Right lobe of liver (tissue), 6 donors: ENCODE results near the gene ARMCX2. TPM values are rescaled to one million over a fixed set of nuclear protein-coding genes. Genes with fewer than 3 reads are reported as not detected.

Experiments used
- ATAC-seq, 4 donors: fragments of 200-7000 bp; cut with Tn5 transposase; one replicate each; pipeline ENCODE4 v1.9.1; 2020; ENCODE audit warnings: mild to moderate bottlenecking in 4 of 4, moderate library complexity in 4 of 4
- DNase-seq, 3 donors: peaks; one replicate each; pipeline ENCODE4 v3.0.0-alpha.2; 2020
- H3K27ac ChIP-seq, 3 donors: fragments of 200-600 bp; one replicate each; pipeline ENCODE4 v1.8.0; 2022
- H3K27me3 ChIP-seq, 2 donors: fragments of 200-600 bp; one replicate each; pipeline ENCODE4 v1.8.0; 2022
- H3K36me3 ChIP-seq, 4 donors: fragments of 200-600 bp; sonication (generic) in 1 of 4; one replicate each; pipeline versions ENCODE4 v1.5.1 to v1.8.0; 2017 to 2022; ENCODE audit warnings: control low read depth in 1 of 4
- H3K4me1 ChIP-seq, 4 donors: fragments of 200-600 bp; sonication (generic) in 1 of 4; one replicate each; pipeline versions ENCODE4 v1.5.1 to v1.8.0; 2017 to 2022; ENCODE audit warnings: control low read depth in 1 of 4
- H3K4me3 ChIP-seq, 3 donors: fragments of 200-600 bp; one replicate each; pipeline ENCODE4 v1.8.0; 2022
- H3K9me3 ChIP-seq, 4 donors: fragments of 200-600 bp; sonication (generic) in 1 of 4; one replicate each; pipeline versions ENCODE4 v1.5.1 to v1.8.0; 2017 to 2022; ENCODE audit warnings: control low read depth in 1 of 4
- POLR2A ChIP-seq: fragments of 450-650 bp; IDR thresholded peaks from one replicate; pipeline ENCODE4 v1.6.1; 2017; ENCODE audit warnings: antibody characterized with exemption, mild to moderate bottlenecking
- WGBS: methylation state at CpG from one replicate; pipeline ENCODE4 v1.1.6; 2018; ENCODE audit warnings: low coverage, low lambda C conversion rate; ENCODE audit not compliant: insufficient coverage; ENCODE audit errors: missing lambda C conversion rate; 5-methylcytosine and 5-hydroxymethylcytosine counted together
- intact Hi-C, 2 donors: fragments of 100-400 bp; cut with DNase I; formaldehyde crosslinking; loops; one replicate each; pipeline versions ENCODE4 v1.11.2 to v1.14.1; 2022
- total RNA-seq, 6 experiments: library from RNA; depleted of rRNA in 2 of 6; stranded (reverse); fragments of >200 nt in 2 of 6; fragmentation: NEBNext Ultra II Directional in 3 of 6; extraction: Animal tissue kit (Norgen Biotek cat#: 25700) in 3 of 6; gene quantifications; one replicate each; pipeline versions ENCODE4 v1.1.0 to v1.2.4, GENCODE V29; 2016 to 2023
- TF ChIP-seq, protein P1 (sequence below), 4 donors: fragments of 200-600 bp in 3 of 4; fragments of 450-650 bp in 1 of 4; IDR thresholded peaks; one replicate each; pipeline versions ENCODE4 v1.5.1 to v1.8.0; 2016 to 2022; ENCODE audit warnings: antibody characterized with exemption in 4 of 4, mild to moderate bottlenecking in 2 of 4
- donor health status: DM: no; HTN: yes; CAD: no.
- donor health status: DM: no; HTN: no; CAD: no.
- donor health status: DM: no; HTN: no; CAD: no.
- donor health status: DM: no; HTN: yes; CAD: no.
- donor health status: DM: no; HTN: yes; CAD: no.

The ARMCX2 gene
- total RNA-seq, 6 experiments from 2014 or later = 0.98 to 5.0 (median 3.6) TPM

DNA sequence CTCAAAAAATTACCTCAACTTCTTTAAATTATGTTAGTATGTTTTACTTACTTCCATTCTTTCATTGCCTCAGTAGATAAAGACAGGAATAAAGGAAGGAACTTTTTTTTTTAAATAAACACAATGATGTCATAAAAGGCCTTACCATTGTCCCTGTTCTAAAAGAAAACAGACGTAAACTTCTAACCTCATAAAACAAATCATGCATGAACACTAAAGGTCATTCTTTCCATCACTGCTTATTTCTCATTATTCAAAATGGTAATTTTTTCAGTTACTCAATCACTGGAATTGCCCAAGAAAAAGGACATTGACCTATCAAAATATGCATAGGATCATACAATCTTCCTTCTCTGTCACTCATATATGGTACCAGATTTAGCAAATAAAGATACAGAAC lies 32.2 kb upstream of the ARMCX2 start:
- intact Hi-C loops = no loop called here
- no peaks in the 10 kb centered on the region for H3K4me1 ChIP-seq
- 52% methylated on average over 1 of the region's 1 CpG for WGBS

DNA sequence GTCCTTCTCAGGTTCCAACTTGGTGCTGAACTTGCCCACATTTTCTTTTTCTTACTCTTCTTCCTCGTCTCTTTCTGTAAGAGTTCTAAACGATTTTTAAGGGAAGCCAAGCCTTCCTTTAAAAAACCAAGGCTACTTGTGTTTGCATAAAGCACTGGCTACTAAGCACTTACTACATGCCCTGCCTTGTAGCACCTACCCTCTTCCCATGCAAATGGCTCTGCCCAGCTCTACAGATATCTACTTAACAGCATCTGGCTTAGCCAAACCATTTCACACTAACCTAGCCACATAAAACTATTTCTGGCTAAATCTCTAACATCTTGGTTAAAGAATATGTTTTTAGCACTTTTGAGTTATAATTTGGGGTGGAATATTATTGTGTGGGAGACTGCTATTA lies 26.9 kb upstream of the ARMCX2 start:
- no peak overlapping the region for H3K27ac ChIP-seq
- H3K36me3 ChIP-seq = no peaks in the 10 kb centered on the region
- DNase-seq (no peak), ATAC-seq (no peak)
- 22% methylated on average over 2 of the region's 2 CpGs for WGBS
- intact Hi-C loops = no loop called here
- H3K9me3 ChIP-seq = no peaks in the 10 kb centered on the region
- no peaks in the 10 kb centered on the region for H3K27me3 ChIP-seq
- no peak overlapping the region for H3K4me3 ChIP-seq
- H3K4me1 ChIP-seq = no peaks in the 10 kb centered on the region
- TF ChIP-seq, protein P1, sequence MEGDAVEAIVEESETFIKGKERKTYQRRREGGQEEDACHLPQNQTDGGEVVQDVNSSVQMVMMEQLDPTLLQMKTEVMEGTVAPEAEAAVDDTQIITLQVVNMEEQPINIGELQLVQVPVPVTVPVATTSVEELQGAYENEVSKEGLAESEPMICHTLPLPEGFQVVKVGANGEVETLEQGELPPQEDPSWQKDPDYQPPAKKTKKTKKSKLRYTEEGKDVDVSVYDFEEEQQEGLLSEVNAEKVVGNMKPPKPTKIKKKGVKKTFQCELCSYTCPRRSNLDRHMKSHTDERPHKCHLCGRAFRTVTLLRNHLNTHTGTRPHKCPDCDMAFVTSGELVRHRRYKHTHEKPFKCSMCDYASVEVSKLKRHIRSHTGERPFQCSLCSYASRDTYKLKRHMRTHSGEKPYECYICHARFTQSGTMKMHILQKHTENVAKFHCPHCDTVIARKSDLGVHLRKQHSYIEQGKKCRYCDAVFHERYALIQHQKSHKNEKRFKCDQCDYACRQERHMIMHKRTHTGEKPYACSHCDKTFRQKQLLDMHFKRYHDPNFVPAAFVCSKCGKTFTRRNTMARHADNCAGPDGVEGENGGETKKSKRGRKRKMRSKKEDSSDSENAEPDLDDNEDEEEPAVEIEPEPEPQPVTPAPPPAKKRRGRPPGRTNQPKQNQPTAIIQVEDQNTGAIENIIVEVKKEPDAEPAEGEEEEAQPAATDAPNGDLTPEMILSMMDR (IDR thresholded peaks at IDR 0.05) = no peak
- TF ChIP-seq POLR2A = no peak

More for the DNA sequence above, 32.2 kb upstream of the ARMCX2 start:
- DNase-seq = no peak
- H3K9me3 ChIP-seq = no peaks in the 10 kb centered on the region
- H3K27ac ChIP-seq = no peak overlapping the region
- H3K36me3 ChIP-seq = no peaks in the 10 kb centered on the region
- TF ChIP-seq POLR2A = no peak
- TF ChIP-seq, protein P1 (IDR thresholded peaks at IDR 0.05) = no peak
- H3K27me3 ChIP-seq = peaks cover 0 to 5% of the 10 kb centered on the region in 2 donors
- no peak for ATAC-seq
- H3K4me3 ChIP-seq = no peak overlapping the region

DNA sequence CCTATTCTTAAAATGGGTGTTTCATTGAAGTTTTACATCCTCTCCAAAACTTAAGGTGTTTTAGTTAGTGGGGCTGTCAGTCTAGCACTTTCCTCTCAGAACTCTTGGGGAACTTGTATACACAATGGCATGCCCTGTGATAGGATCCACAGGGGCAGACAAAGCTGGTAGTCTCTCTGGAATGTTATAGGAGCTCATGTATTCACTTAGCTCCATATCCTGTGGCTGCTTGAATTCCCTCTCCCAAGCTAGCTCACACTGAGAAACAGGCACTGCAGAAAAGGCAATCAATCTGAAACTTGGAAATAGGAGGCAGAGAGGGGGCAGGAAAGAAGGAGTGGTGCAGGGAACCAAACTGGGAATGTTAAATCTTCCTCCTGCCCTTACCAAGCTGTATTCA lies 26.3 kb upstream of the ARMCX2 start:
- no peak overlapping the region for H3K27ac ChIP-seq
- TF ChIP-seq POLR2A = no peak
- TF ChIP-seq, protein P1 (IDR thresholded peaks at IDR 0.05) = no peak
- H3K9me3 ChIP-seq = no peaks in the 10 kb centered on the region
- ATAC-seq (no peak), DNase-seq (no peak)
- intact Hi-C loops = no loop called here
- H3K4me1 ChIP-seq = no peaks in the 10 kb centered on the region
- H3K27me3 ChIP-seq = no peaks in the 10 kb centered on the region
- no peaks in the 10 kb centered on the region for H3K36me3 ChIP-seq
- H3K4me3 ChIP-seq = no peak overlapping the region

DNA sequence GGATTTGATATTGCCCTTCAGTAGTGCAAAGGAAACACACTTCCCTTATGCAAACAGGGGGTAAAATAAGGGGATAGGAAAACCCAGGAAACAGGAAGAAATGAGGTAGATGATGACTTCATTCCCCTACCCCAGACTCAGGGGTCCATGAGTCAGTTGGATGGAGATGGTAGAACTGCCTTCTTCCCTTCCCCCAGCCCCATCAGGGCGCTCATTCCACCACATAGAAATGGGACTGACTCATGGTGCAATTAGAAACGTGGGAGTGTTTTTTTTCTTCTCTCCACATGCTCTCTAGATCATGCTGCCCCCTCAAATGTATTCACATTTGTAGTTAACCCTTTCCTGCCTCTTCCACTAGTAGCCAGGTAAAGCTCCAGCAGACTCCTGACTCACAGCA lies 23.1 kb upstream of the ARMCX2 start:
- Histone ChIP-seq H3K36me3 (no peaks in the 10 kb centered on the region), H3K4me3 (no peak overlapping the region), H3K4me1 (no peaks in the 10 kb centered on the region), H3K27me3 (no peaks in the 10 kb centered on the region), H3K27ac (no peak overlapping the region), H3K9me3 (no peaks in the 10 kb centered on the region)
- no peak for DNase-seq
- intact Hi-C loops = no loop called here
- WGBS = 36% methylated on average over 2 of the region's 2 CpGs
- TF ChIP-seq, protein P1 (IDR thresholded peaks at IDR 0.05) = no peak
- no peak for ATAC-seq

DNA sequence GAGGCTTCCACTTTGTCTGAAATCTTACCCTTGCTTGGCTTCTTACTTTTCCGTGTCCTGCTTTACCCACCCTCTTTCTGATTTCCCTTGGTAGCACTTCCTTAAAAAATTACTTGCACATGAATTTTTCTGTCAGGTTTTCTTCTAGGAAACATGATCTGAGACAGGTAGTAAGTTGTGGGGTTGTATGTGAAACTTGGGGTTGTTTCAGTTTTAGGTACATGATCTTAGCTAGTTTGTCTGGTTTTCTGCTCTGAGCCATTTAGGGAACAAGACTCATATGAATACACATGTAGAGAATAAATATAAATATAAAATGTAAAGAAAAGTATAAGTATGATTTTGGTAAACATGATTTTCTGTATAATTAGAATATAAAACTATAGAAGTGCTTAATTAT lies 17.4 kb upstream of the ARMCX2 start:
- H3K27me3 ChIP-seq = peaks cover 0 to 9% of the 10 kb centered on the region in 2 donors
- H3K4me3 ChIP-seq = no peak overlapping the region
- no peaks in the 10 kb centered on the region for H3K36me3 ChIP-seq
- no peaks in the 10 kb centered on the region for H3K4me1 ChIP-seq
- intact Hi-C loops = no loop called here
- WGBS = 25% methylated on average over 1 of the region's 1 CpG
- H3K9me3 ChIP-seq = no peaks in the 10 kb centered on the region
- TF ChIP-seq POLR2A = no peak
- TF ChIP-seq, protein P1 (IDR thresholded peaks at IDR 0.05) = no peak
- ATAC-seq = no peak
- DNase-seq = no peak
- H3K27ac ChIP-seq = no peak overlapping the region
